NCI-H1930 (cell line): ENCODE data around the gene CLEC4G.
"Not testable (repeated sequence)": the region's sequence is repeated elsewhere in the genome, so short reads cannot be mapped to it uniquely, and the experiment has no call there.

ENCODE experiments used
- DNase-seq, 2 experiments: peaks; one replicate each; lab custom pipeline; 2025; lab: John Stamatoyannopoulos, UW

CLEC4G gene, protein sequence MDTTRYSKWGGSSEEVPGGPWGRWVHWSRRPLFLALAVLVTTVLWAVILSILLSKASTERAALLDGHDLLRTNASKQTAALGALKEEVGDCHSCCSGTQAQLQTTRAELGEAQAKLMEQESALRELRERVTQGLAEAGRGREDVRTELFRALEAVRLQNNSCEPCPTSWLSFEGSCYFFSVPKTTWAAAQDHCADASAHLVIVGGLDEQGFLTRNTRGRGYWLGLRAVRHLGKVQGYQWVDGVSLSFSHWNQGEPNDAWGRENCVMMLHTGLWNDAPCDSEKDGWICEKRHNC

DNA sequence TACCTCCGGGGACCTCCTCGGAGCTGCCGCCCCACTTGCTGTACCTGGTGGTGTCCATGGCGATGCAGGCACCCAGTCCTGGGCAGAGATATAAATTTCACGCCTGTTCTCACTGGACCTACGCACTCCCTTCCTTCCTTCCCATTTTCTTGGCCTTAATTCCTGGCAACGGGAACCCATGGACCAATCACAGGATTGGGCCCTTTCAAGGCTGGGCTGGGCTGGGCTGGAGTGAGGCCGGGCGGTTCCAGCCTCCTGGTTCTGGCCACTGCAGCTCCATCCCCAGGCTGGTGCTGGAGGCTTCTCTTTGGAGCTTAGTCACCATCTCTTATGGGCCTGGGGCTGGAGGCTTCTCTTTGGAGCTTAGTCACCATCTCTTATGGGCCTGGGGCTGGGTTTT lies at the start of gene CLEC4G:
TSS of gene CLEC4G (minus strand) at position 66 of the 400 bp plus-strand sequence. CDS start at position 58, 8 bp downstream.
- DNase-seq = no peak

DNA sequence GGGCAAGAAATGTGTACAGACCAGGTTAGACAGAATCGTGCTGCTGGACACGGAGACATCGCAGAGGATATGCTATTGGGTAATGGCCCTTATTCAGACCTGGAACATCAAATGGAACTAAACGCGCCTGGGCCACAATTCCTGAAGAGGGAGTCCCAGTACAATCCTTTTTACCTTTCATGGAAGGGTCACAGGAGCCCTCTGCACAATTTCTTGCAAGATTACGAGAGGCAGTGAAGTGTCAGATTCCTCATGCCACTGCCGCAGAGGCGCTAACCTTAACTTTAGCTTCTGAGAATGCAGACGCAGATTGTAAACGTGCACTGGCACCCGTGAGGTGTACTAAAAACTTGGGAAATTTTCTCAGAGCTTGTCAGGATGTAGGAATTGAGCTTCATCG lies 49.2 kb upstream of the CLEC4G start:
- DNase-seq = no peak

DNA sequence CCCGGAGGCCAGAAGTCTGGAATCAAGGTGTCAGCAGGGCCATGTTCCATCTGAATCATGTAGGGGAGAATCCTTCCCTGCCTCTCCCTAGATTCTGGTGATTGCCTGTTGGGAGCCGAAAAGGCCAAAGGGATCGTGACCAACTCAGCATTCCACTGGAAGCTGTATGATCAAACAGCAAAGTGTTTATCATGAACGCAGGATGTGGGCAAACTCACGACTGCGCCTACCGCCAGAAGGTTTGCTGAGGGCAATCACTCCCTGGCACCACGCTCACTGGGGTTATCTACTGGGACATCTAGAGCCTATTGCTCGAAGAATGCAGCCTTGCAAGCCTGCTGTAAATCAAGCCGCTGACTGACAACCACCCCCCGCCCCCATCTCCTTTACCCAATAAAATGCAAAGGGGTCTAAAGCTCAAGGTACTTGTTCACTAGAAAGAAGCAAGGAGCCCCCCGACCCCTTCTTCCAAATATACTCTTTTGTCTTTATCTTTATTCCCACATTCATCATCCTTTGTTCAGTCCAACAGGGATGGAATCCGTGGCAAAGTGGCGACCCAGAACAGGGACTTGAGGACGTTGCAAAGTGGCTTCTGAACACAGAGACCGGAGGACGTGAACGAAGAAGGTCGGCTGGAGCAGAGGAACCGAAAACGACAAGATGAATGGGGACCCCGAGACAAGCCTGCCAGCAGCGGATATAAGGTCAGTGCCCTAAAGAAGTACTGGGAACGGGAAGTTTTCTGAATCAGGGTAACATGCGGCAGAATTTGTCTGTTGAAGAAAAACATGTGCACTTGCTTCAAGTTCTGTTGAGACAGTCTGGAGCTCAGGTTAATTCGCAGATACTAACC lies 47.9 kb upstream of the CLEC4G start:
- DNase-seq = no peak

DNA sequence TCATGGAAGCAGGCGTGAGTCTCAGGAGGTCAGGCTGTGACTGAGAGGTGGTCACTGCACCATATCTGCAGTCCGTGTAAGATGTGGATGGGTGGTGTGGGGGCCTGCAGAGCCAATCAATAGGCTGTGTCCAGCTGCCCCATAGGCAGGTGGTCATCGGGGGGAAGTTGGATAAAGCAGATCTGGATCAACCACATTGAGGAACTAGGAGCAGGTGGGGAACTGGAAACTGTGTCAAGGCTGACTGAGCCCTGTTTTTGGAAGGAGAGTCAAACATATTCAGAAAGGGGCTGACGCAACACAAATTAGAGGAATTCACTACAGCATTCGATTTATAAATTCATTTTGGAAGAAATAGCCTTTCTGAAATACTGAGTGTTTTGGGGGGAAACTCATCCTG lies 46.2 kb upstream of the CLEC4G start:
- no peak for DNase-seq

DNA sequence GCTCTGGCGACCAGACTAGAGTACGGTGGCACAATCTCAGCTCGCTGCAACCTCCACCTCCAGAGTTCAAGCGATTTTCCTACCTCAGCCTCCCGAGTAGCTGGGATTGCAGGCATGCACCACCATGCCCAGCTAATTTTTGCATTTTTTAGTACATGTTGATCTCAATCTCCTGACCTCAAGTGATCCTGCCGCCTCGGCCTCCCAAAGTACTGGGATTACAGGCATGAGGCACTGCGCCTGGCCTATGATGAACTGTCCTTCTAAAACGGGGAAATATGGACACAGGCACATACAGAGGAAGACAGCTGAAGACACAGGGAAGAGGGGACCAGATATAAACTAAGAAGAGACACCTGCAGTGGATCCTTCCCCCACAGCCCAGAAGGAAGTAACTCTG lies 43.9 kb upstream of the CLEC4G start:
- no peak for DNase-seq

DNA sequence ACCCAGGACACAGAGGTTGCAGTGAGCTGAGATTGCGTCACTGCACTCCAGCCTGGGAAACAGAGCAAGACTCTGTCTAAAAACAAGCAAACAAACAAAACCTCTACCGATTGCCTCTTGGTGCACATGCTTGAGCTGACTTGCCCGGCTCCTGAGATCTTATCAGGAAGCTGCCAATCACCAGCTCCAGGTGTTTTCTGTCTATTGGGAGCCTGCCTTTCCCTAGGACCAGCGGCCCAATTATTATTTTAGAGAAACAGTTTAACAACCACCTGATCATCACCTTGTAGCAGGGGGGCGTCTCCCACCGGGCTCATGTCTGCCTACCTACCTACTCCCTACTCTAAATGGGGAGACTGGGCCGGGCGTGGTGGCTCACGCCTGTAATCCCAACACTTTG lies 41.9 kb upstream of the CLEC4G start:
- no peak for DNase-seq

DNA sequence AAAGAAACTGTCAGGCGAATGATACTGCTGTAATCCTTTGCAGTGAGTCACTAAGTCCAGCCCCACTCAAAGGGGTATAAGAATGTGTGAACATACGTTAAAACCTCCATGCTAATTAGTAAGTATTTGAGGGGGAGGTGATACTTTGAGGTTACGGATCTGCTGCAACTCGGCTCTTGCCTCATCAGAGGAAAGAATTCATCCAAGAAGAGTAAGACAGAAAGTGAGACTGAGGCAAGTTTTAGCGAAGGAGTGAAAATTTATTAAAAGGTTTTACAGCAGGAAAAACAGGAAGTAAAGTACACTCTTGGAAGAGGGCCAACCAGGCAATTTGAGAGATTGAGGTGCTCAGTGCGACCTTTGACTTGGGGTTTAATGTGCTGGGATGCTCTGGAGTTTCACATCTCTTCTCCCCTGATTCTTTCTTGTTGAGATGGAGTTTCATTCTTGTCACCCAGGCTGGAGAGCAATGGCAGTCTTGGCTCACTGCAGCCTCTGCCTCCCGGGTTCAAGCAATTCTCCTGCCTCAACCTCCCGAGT lies 40.9 kb upstream of the CLEC4G start:
- DNase-seq = no peak

DNA sequence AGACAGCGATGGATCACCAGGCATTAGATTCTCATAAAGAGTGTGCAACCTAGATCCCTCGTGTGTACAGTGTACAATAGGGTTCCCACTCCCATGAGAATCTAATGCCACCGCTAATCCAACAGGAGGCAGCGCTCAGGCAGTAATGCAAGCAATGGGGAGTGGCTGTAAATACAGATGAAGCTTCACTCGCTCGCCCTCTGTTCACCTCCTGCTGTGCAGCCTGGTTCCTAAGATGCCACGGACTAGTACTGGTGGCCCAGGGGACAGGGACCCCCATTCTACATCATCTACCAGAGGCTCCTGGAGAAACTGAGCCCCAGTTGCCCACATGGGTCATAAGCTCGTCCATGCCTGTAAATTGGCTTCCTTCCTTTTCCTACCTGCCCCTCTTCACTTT lies 39.2 kb upstream of the CLEC4G start:
- no peak for DNase-seq

DNA sequence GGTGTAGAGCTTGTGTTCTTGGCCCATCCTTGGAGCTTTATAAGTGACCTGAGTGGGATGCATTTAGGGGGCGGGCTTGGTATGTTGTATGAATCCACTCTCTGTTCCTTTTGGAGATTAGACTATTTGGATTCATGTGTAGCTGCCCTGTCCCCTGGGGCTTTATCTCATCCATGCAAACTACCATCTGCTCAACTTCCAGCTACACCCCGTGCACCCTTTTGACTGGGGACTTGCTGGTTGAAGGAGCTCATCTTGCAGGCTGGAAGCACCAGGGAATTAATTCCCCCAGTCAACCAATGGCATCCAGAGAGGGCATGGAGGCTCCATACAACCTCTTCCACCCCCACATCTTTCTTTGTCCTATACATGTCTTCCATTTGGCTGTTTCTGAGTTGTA lies 37.3 kb upstream of the CLEC4G start:
- DNase-seq = no peak

DNA sequence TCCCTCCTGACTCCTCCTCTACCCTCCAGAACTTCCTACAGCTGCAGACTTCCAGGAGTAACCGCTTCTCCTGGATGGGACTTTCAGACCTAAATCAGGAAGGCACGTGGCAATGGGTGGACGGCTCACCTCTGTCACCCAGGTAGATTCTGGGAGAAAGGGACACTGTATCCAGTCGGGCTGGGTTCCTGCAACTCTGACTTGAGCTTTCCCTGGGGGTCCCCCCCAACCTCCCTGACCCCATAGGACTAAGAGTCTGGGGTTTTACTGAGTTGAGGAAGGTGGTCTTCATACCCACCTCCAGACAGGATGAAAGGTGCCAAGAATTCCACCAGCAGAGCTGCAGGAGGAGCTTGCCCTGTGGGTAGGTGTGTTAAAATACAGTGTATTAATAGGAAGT lies 35.6 kb upstream of the CLEC4G start:
- no peak for DNase-seq

DNA sequence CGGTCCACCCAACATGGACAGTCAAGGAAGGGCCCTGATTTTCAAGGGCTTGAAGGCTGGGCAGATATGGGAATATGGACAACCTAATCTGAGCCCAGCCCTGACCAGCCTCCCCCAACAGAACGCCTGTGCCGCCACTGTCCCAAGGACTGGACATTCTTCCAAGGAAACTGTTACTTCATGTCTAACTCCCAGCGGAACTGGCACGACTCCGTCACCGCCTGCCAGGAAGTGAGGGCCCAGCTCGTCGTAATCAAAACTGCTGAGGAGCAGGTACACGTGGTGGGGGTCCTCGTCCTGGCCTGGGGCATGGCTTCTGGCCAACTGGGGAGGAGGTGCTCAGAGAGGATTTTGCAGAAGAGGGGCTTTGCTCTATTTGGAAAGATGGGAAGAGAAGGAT lies 34.6 kb upstream of the CLEC4G start:
- DNase-seq = no peak

DNA sequence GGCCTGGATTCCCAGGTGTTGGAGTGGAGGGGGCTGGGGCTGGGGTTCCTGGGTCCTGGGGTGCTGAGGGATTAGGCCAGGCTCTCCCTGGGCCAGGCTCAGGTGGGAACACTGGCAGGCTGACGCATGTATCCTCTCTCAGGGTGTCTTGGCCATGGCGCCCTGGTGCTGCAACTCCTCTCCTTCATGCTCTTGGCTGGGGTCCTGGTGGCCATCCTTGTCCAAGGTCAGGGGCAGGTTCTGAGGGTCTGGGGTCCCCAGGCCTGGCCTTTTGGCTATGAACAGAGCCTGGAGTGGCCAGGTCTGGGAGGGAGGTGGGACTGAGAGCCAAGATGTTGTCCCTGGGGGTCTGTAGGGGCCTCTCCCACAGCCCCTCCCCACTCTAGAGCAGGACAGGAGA lies 33.1 kb upstream of the CLEC4G start:
- DNase-seq = not testable (repeated sequence)

DNA sequence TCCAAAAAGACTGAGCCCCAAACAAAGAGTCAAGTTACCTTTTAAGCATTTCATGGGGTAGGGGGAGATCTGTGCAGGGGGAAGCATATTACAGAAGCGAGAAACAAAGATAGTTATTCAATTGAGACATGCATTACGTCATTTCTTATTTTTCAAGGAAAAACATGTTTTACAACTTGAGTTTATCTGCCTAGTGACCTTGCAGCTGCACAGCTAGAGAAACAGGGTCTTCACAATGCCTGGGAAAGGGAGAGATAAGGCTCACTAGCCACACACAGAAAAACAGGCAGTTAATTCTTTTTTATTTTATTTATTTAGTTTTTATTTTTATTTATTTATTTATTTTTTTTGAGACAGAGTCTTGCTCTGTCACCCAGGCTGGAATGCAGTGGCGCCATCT lies 32.2 kb upstream of the CLEC4G start:
- DNase-seq = not testable (repeated sequence)

DNA sequence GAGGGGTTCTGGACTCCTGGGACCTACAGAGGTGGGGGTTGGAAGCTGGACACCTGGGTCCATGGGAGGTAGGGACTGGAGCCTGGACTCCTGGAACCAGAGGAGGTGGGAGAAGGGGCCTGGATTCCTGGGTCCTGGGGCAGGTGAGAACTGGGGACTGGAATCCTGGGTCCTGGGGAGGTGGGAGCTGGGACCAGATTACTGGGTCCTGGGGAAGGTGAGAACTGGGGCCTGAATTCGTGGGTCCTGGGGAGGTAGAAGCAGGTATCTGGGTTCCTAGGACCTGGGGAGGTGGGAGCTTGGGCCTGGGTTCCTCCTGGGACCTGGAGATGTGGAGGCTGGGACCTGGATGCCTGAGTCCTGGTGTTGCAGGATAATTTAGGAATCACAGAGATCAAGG lies 31.8 kb upstream of the CLEC4G start:
- no peak for DNase-seq

DNA sequence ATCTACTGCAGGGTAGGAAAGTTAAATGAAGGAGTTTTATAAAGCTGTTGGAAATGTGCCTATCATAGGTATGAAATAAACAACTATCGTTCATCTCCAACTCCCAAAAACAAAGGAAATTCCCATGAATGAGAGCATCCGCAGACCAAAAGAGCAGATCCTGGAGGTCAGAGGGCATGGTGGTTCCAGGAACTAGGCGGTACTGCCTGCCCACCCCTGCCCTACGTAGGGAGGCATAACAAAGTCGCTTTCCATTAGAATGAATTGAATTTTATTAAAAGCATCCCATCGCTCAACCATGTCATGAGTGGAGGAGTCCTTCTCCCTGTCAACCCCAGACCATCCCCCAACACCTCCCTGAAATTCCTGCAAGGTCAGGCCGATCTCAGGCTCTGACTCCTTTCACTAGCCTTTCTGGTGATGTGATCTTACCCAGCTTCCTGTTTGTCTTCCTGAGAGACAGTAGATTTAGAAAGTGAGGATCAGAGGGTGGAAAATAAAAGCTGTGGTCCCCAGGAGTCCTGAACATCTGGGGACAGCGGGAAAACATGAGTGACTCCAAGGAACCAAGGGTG lies 30.9 kb upstream of the CLEC4G start, which contains the start of gene CLEC4M:
TSS of gene CLEC4M (plus strand) at position 525 of the 575 bp plus-strand sequence. CDS start at position 549, 24 bp downstream.
- no peak for DNase-seq

DNA sequence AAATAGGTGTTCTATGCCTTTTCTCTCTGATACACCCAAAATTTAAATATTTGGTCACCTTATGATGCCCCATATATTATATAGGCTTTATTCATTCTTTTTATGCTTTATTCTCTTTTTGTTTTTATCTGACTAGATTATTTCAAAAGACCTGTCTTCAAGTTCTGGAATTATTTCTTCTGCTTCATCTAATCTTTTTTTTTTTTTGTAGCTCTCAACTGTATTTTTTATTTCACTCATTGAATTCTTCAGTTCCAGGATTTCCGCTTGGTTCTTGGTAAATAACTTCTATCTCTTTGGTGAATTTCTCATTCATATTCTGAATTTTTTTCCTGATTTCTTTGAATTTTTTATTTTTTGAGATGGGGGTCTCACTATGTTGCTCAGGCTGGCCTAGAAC lies 27.2 kb upstream of the CLEC4G start:
- no peak for DNase-seq

DNA sequence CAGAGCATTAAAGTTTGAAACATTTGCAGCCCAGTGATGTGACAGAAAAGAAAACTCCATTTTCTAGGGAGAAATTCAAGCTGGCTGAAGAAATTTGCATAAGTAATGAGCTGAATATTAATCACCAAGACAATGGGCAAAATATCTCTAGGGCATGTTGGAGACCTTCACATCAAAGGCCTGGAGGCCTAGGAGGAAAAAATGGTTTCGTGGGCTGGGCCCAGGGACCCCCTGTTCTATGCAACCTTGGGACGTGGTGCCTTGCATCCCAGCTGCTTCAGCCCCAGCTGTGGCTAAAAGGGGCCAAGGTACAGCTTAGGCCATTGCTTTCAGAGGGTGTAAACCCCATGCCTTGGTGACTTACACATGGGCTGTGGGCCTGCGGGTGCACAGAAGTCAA lies 25.4 kb upstream of the CLEC4G start:
- no peak for DNase-seq

DNA sequence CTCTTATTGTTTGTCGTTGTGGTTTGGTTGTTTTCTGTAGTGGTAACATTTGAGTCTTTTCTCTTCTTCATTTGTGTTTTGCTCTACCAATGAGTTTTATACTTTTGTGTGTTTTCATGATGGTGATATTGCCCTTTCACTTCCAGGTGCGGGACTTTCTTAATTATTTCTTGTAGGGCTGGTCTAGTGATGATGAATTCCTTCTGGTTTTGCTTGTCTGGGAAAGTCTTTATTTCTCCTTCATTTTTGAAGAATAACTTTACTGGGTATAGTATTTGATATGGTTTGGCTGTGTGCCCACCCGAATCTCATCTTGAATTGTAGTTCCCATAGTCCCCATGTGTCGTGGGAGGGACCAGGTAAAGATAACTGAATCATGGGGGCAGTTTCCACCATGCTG lies 24.3 kb upstream of the CLEC4G start:
- no peak for DNase-seq

DNA sequence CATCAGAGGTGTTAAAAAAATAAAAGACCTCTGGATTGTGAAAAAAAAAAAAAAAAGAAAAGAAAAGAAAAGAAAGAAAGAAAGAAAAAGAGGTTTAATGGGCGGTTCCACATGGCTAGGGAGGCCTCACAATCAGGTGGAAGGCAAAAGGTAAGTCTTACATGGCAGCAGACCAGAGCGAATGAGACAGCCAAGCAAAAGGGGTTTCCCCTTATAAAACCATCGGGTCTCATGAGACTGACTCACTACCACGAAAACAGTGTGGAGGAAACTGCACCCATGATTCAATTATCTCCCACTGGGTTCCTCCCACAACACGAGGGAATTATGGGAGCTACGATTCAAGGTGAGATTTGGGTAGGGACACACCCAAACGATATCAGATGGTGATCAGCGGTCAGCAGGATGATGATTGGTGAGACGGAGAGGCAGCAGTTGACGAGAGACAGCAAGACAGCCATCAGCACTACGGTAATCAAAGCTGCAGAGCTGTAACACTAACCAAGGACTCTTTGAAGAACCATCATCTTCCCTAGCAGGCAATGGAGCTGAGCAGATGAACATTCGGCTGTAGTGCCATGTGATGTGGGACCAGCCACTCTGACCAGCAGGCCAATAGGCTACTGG lies 19.4 kb upstream of the CLEC4G start:
- DNase-seq = no peak

DNA sequence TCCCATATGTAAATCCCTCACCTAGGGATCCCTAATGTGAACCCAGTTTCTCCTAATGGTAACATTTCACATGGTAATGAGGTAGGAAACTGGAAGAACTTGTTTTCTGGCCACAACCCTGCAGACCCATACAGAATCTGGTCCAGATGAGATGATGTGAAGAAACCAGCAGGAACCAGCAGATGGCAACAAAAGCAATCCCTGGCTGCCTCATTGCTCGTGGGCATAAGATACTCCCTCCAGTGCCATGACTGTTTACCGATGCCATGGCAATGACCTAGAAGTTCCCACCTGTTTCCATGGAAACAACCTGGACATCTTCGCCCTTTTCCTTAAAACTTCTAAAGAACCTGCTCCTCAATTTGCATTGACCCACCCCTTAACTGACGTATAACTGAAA lies 16.8 kb upstream of the CLEC4G start:
- peak in 1 of 2 experiments; percentile 6 for DNase-seq

DNA sequence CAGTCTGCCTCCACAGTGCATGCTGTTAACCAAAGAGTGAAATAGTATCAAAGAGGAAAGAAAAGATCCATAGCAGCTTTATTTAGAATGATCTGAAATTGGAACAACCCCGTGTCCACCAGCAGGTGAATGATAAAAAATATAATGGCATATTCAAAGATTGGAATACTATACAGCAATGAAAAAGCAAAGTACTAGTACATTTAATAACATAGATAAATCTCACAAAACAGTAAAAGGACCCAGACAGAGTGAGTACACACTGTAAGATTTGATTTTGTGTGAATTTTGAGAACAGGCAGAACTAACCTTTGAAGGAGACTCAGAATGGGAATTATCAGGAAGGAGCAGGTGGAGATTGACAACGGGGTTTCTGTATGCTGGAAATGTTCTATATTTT lies 16.3 kb upstream of the CLEC4G start:
- DNase-seq = no peak
